Activated T-helper 1 cell treated with anti-CD3 and anti-CD28 coated beads, Interleukin-2, amount 50 U/mL, for 16 hours (primary cell): ENCODE results near the gene ARHGEF16.

ENCODE experiments used
- DNase-seq, 2 donors: peaks; one replicate each; pipeline ENCODE4 v3.0.0-alpha.2; 2020; ENCODE audit warnings: low read depth in 1 of 2, low spot score in 1 of 2

Gene ARHGEF16

GRCh38 chr1:3501437-3501836 lies 47.0 kb downstream of the ARHGEF16 start:
- no peak for DNase-seq

- DNase-seq, result peak in 1 of 2 donors; percentile 17
Observed at GRCh38 chr1:3501856-3502640, 47.6 kb downstream of the ARHGEF16 start.

GRCh38 chr1:3502641-3503524 lies 48.4 kb downstream of the ARHGEF16 start:
- no peak for DNase-seq

- no peak for DNase-seq
Observed at GRCh38 chr1:3503525-3503886, 49.0 kb downstream of the ARHGEF16 start.

DNA sequence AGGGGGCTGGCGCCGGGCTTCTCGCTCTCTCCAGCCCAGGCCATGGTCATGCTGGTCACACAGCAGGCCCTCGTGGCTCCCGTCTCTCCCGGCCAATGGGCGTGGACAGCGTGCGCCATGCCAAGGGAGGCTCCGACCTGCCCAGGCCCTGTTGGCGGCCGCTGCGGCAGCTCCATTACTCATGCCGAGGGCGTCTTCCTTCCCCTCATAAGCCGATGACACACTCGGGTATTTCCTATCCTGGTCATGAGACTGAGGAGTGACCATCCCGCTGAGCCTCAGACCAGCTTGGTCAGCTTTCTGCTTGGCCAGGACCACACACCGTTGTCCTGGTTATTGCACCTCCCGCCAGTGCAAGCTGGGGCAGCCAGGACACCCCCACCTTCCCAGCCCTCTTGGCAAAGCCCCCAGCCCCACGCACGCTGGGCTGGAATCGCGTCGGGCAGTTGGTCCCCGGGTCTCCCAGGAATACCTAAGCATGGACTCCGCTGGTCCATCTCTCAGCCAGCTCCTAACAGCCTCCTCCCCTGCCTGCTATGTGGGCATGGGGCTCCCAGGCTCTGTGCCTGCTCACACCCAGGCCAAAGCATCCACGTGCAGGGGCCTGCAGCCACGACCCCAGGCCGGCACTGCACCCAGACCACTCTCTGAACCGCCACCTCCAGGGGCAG lies 49.8 kb downstream of the ARHGEF16 start:
- no peak for DNase-seq

DNA sequence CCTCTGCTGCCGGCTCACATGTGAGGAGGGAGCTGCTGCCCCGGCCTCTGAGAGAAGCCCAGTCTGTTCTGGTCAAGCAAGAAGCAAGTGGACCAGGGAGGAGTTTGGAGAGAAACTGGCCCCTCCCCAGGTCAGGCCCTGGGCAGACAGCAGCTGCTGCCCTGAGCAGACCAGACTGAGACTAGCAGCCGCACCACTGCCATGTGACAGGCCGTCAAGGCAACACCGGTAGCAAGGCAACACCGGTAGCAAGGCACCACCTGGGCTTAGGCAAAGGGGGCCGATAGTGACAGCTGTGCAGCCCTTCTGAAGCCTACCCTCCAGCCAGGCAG lies 50.3 kb downstream of the ARHGEF16 start:
- no peak for DNase-seq

DNA sequence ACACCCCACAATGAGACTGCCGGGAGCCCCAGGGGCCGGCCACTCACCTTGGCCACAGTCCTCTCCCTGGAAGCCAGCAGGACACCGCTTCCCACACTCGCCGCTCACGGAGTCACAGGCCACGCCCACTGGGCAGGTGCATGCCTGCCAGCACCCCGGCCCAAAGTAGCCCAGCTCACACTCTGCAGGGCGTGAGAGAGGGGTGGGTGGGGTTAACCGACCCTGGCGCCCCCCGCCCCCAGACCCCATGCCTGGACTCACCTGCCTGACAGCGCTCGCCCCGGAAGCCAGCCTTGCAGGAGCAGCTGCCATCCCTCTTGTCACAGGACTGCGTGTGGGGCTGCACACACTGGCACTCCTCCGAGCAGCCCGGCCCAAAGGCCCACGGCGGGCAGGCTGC lies 50.7 kb downstream of the ARHGEF16 start:
- no peak for DNase-seq

GRCh38 chr1:3506041-3506440 lies 51.6 kb downstream of the ARHGEF16 start:
- no peak for DNase-seq

- no peak for DNase-seq
Observed at GRCh38 chr1:3506943-3507342, 52.5 kb downstream of the ARHGEF16 start.

DNA sequence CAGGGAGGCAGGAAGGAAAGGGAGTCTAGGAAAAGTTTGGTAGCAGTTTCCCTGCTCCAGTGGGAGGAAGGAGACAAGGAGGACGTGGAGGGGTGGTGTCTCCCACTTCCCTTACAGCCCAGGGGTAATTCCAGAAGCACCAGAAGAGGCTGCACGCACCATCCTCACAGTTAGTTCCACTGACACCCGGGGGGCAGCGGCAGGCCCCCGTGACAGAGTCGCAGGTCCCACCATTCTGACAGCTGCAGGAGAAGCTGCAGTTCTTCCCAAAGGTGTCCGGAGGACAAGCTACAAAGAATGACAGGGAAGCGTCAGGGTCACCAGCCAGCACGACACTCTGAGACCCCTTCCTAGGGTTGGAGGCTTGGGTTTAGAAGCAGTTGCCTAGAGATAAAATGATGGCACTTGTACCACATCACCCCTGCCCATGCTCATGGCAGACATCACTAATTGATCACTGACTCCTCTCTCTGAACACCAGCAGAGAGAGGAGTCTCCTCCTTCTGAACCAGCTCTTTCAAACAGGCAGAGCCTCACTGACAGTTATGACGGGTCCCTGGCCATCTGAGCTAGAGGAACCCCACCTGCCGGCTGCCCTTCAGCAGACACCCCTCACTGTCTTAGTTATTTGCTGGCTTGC lies 53.3 kb downstream of the ARHGEF16 start:
- DNase-seq, result no peak

- DNase-seq, result no peak
Observed at GRCh38 chr1:3508757-3509415, 54.4 kb downstream of the ARHGEF16 start.

GRCh38 chr1:3509721-3510120 lies 55.3 kb downstream of the ARHGEF16 start:
- DNase-seq, result no peak

DNA sequence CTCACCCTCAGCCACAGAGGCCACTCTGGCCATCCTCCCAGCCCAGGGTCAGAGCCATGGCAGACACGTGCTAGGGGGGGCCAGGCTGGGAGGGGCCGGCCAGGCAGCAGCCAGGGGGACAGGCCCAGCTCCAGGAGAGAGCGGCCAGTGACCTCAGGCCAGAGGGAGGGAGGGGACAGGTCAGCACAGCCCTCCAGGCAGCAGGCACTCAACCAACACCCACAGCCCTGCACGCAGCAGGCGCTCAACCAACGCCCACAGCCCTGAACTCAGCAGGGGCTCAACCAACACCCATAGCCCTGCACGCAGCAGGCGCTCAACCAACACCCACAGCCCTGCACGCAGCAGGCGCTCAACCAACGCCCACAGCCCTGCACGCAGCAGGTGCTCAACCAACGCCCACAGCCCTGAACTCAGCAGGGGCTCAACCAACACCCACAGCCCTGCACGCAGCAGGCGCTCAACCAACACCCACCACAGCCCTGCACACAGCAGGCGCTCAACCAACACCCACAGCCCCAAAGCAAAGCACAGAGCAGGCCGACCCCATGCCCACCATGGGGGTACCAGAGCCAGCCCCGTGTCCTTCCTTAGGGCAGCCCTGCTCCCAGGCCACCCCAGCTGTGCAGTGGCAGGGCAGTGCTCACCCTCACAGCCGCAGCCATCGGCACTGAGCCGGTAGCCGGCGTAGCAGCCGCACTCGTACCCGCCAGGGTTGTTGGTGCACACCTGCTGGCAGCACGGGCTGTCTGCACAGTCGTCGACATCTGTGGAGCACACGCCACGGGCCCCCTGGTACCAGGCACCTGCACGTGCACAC lies 55.9 kb downstream of the ARHGEF16 start:
- no peak for DNase-seq

DNA sequence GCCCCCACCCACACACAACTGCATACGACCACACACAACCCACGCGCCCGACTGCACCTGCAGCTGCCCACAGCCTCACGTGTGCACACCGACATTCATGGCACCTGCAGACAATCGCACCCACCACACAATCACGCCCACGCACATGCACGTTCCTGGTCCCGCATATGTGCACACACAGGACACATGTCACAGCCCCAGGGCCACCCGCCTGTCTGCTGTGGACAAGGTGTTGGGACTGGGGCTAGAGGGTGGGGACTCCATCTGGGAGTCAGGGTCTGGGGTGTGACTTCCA lies 56.4 kb downstream of the ARHGEF16 start:
- DNase-seq, result no peak

GRCh38 chr1:3511306-3511705 lies 56.8 kb downstream of the ARHGEF16 start:
- DNase-seq, result no peak

- DNase-seq, result no peak
Observed at GRCh38 chr1:3511856-3512255, 57.4 kb downstream of the ARHGEF16 start.

GRCh38 chr1:3514404-3514803 lies 59.9 kb downstream of the ARHGEF16 start:
- DNase-seq, result no peak

GRCh38 chr1:3515272-3515671 lies 60.8 kb downstream of the ARHGEF16 start:
- no peak for DNase-seq

- no peak for DNase-seq
Observed at GRCh38 chr1:3515774-3516480, 61.5 kb downstream of the ARHGEF16 start.

DNA sequence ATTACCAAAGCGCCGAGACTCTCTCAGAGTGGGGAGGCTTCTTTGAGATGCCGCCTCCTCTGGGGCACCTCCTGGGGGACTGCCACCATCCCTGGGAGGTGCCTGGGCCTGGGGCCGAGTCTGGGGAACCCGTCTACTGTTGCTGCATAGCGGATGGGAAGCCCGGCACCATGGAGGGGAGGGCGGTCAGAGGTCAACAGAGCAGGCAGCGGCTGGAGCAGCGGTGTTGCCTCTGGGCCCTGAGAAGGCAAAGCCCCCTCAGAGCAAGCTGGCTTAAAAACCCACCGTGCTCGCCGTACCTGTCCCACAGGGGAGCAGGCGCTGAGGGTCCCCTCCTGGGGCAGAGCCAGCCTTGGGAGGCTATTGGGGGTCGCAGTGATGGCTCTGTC lies 62.0 kb downstream of the ARHGEF16 start:
- DNase-seq, result no peak
